GM18520 (cell line): Measurements from ENCODE around the gene CAPZA2.
"Not testable (repeated sequence)": the region's sequence is repeated elsewhere in the genome, so short reads cannot be mapped to it uniquely, and the experiment has no call there.

Source experiments
- ATAC-seq: cut with Tn5 transposase; IDR thresholded peaks from one replicate; pipeline ENCODE4 v1.9.1; 2021; ENCODE audit not compliant: unreplicated experiment

CAPZA2 gene

DNA sequence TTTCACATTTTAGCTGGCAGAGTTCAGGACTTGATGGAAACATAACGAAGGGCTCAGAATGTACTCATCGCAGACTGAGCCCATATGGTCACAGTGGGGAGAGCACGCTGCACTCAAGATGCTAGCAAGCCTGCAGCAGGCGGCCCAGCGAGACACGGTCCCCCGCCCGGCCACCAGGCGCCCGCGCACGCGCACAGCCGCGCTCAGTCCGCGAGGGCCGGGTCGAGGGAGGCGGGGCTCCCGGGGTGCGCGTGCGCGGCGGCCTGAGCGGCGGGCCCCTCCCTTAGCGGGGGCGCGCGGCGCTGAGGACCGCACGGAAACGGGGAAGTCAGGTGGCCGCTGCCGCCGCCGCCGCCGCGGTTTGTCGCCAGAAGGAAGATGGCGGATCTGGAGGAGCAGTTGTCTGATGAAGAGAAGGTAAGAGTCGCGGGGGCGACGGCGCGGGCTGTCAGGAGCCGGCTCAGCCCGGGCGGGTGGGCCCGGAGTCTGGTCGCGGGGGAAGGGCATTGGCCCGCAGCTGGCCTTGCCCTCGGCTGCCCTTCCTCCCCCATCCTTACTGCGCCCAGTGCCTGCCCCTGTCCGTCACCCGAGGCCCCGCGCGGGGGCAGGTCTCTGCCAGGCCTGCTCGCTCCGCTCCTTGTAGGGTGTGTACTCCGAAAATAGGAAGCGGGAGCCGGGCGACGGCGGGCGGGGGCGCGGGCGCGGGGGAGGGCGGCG, at the start of gene CAPZA2:
CAPZA2 (plus strand) TSS at position 354 of the 717 bp plus-strand sequence; CDS start at position 379, 25 bp downstream.
- ATAC-seq: peak; percentile 86

DNA sequence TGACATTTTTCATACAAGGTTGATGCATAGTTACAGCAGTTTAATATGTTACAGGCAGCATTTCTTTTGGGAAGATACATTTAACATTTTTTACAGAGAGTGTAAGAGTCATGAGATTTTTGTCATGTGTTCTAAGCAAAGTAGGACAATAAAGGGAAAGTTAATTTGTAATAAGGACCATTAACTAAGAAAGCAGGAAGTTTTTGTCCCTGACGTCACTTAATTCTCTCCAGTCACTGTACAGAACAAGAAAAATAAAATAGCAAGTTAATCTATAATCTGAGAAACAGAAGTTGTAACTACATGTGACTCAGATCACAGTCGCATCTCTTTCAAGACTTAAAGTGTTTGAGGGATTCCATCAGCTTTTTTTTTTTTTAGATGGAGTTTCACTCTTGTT, 49.5 kb upstream of the CAPZA2 start:
- no peak for ATAC-seq

DNA sequence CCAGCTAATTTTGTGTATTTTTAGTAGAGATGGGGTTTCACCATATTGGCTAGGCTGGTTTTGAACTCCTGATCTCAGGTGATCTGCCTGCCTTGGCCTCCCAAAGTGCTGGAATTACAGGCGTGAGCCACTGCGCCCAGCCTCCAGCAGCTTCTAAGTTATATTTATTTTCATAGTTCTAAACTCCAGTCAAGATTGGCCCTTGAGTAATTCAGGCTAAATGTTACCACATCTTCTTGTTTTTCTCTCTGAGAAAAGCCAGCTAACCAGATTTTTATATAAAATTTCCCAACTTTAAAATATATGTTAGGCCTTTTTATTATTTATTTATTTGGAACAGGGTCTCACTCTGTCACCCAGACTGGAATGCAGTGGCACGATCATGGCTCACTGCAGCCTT, 49.0 kb upstream of the CAPZA2 start:
- ATAC-seq: not testable (repeated sequence)

DNA sequence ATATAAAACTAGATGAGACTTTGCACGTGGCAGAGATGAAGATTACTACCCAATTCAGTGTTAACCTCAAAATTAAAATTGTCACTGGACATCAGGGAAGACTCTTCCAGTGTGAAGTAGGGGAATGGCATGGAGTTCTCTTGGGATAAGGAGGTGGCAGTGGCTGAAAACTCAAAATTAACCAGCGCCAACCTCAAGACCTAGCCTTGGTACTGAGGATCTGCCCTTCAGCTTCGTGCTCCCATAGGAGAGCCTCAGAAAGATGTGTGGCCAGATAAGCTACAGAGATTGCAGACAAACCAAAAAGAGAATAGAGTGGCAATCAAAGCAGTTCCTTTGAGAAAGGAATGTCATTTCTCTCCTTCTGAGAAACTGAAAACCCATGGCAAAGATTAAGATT, 47.3 kb upstream of the CAPZA2 start:
- no peak for ATAC-seq

DNA sequence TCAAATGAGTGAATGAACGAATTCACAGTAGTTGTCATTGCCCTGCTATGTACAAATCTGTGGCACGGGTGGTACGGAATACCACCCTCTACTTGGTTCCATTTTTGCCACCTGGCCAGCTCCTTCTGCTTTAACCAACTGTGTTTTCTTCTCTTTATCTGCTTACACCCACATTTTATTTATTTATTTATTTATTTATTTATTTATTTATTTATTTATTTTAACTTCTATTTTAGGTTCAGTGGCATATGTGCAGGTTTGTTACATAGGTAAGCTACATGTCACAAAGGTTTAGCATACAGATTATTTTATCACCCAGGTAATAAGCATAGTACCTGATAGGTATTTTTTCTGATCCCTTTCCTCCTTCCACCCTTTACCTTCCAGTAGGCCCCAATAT, 42.2 kb upstream of the CAPZA2 start:
- ATAC-seq: no peak

DNA sequence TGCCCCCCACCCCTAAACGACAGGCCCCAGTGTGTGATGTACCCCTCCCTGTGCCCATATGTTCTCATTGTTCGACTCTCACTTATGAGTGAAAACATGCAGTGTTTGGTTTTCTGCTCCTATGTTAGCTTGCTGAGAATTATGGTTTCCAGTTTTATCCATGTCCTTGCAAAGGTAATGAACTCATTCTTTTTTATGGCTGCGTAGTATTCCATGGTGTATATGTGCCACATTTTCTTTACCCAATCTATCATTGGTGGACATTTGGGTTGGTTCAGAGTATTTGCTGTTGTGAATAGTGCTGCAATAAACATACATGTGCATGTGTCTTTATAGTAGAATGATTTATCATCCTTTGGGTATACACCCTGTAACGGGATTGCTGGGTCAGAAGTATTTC, 40.7 kb upstream of the CAPZA2 start:
- ATAC-seq: not testable (repeated sequence)

DNA sequence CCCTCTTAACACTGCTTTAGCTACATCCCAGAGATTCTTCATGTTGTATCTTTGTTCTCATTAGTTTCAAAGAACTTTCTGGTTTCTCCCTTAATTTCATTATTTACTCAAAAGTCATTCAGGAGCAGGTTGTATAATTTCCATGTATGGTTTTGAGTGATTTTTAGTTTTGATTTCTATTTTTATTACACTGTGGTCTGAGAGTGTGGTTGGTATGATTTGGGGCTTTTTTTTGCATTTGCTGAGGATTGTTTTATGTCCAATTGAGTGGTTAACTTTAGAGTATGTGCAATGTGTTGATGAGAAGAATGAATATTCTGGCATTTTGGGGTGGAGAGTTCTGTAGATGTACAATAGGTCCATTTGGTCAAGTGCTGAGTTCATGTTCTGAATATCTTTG, 37.9 kb upstream of the CAPZA2 start:
- ATAC-seq: peak; percentile 61

DNA sequence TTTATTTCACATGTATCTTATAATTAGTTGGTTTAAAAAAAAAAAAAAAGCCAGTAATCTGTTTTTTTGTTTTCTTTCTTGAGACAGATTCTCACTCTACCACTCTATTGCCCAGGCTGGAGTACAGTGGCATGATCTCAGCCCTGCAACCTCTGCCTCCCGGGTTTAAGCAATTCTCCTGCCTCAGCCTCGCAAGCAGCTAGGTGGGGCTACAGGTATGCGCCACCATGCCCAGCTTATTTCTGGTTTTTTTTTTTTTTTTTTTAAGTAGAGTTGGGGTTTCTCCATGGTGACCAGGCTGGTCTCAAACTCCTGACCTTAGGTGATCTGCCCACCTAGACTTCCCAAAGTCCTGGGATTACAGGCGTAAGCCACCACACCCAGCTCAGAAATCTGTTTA, 34.1 kb upstream of the CAPZA2 start:
- no peak for ATAC-seq

DNA sequence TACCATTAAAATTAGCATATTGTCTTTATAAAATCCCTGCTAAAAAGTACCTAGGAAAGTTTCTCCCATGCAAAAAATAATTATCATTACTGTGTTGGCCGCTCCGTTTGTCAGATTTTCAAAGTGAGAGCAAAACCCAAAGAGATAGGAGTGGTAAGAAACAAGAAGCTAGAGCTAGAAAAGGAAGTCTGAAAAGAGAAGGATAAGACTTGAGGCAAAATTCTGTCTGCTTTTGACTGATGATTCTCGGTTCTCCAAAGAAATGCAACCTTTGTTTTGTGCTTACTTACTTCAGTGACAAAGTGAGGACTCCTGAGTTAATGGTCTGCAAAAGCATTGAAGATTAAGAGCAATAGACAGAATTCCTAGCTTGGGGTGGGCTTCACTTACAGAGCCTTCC, 33.3 kb upstream of the CAPZA2 start:
- ATAC-seq: no peak

DNA sequence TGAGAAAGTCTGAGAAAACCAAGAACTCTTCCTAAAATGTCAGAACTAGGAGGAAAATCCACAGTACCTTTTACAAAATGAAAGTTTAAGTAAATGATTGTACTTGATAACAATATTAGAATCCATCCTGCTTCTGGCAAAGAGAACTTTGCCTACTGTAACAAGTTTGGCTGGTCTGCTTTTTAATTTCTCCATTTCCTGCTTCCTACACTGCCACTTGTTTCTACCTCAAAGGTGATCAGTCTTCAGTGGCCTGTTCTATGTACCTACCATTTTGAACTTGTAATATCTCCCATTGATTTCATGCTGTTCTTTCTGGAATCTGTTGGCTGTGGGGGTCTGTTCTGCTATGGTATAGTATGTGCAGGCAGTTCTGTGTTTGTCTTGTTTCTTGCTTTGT, 32.9 kb upstream of the CAPZA2 start:
- no peak for ATAC-seq

DNA sequence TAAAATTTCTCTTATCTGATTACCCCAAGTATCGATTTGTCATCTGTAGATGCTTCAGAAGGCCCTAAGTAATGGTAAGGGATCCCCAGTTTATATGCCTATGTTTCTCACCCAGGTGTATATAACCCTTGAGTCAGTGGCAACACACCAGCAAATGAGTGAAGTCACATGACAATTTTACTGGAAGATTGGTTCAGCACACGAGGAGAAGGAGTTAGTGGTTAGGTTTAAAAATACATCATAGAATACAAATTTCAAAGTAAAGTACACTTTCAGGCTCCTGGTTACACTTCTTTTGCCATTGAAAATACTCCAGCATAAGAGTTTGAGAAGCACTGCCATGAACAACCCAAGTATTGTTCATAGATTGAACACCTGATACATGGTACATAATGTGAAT, 29.7 kb upstream of the CAPZA2 start:
- ATAC-seq: no peak

DNA sequence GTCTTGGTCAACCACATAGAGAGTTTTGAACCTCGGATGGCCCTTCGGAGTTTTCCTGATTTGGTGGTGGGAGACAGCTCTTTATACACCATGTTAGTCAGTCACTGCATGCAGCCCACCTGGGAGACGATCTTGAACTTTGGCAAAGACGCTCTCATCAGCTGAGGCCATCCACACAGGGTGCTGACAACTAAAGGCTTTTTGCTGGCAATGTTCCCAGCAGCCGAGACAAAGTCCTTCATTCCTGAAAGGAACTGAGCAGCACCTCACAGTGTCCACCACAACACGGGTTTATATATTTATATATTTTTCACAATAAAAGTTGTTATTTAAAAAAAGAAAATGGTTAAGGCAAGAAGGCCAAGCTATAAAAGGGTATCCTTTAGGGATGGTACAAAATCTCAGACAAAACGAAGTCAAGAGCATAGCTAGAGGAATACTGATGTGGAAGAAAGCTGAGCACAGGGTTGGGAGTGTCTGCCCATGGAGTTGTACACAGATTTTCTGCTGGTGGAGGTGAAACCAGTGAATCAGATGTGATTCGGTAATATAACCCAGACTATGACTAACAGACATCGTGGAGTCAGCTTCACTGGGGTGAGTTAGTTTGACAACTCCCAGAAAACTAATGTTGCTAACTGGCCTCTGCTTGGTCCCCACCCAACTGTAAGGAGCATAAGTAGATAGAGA, 27.4 kb upstream of the CAPZA2 start:
- no peak for ATAC-seq

DNA sequence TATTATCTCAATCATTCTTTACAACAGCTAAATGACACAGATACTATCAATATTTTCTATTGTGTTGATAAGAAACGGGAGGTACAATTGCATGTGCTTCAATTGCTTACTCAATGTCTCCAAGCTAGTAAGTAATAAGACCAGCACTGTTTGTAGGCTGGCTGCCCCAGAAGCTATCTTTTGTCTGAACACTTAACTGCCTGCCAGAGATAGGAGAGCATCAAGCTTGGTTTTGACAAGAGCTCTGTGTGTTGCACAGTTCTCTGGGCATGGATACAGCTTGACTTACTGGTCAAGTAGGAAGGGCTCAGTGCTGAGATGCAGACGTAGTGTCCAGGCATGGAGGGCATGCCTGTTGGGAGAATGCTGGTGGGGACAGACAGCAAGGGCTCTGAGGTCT, 26.3 kb upstream of the CAPZA2 start:
- ATAC-seq: no peak

DNA sequence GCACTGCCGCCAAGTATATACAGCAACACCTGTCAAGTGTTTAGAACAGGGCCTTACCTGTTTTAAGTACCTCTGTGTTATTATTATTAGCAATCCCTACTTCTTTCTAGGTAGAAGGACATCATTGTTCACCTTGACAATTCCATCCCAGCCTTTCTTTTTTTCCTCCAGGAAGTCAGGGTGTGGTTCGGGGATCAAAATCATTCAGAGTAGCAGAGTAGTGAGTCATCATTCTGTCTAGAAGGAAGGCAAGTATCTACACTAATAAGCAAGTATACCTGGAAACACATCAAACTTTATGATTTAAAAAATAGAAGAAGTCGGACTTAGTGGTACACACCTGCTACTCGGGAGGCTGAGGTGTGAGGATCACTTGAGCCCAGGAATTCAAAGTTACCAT, 25.5 kb upstream of the CAPZA2 start:
- ATAC-seq: no peak

DNA sequence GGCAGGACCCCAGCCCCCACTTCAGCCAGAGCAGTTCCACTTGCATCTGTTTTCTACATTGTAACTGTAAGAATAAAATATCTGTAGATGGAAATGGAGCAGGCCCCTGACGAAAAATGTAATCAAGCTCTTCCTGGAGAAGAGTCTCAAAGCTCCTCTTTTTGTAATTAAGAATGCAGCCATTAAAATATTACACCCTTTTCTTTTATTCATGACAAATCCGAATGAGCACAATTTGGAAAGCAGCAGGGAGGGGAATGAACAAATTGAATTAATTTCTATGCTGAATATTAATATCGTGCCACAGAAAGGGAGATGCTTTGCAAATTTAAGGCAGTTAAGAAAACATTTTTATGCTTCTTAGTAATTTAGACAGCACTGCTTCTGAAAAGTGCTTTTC, 24.8 kb upstream of the CAPZA2 start:
- ATAC-seq: no peak

DNA sequence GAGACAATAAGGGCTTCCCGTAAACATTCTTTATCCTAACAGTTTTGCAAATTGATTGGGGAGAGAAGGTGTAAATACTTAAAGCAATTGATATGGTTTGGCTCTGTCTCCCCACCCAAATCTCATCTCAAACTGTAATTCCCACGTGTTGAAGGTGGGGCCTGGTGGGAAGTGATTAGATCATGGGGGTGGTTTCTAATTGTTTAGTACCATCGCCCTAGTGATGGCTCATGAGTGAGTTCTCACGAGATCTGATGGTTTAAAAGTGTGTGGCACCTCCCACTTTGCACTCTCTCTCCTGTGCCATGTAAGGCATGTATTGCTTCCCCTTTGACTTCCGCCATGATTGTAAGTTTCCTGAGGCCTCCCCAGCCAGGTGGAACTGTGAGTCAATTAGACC, 22.1 kb upstream of the CAPZA2 start:
- ATAC-seq: no peak

DNA sequence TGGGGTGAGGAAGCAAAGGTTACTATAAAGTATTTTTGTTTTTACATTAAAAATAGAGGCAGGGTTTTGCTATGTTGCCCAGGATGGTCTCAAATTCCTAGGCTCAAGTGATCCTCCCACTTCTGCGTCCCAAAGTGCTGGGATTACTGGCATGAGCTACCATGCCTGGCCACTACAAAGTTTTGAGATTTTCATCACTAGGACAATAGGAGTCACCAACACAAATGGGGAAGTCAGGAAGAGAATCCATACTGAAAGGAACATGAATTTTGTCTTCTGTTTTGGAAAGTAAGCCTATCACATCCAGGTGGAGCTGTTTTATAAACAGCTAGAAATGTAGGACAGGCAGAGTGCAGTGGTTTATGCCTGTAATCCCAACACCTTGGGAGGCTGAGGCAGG, 20.0 kb upstream of the CAPZA2 start:
- ATAC-seq: no peak

DNA sequence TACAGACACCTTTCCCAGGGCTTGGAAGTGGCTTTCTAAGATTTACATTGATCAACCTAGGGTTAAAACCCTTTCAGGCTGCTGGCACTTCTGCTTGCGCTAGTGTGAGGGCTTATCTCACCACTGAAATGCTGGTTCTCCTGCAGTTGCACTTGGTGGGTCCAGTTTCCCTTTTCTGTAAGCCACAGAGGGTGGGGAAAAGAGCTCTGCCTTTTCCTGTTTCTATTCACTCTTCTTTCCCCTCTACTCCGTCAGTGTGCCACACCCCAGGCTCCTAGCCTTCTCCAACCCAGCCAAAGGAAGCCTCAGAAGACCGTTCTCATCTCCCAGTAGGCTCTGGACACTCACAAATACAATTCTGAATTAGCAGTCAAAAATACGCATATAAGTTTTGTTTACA, 19.0 kb upstream of the CAPZA2 start:
- no peak for ATAC-seq

DNA sequence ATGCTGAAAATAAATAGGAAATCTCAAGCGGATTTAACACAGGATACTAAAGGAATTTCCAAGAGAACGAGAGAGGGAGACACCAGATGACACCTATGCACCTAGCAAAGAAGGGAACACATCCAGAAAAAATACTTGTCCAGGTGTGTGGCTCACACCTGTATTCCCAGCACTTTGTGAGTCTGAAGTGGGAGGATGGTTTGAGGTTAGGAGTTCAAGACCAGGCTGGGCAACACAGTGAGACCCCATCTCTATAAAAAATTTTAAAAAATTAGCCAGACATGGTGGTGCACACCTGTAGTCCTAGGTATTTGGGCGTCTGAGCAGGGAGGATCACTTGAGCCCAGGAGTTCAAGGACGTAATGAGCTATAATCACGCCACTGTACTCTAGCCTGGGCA, 11.2 kb upstream of the CAPZA2 start:
- no peak for ATAC-seq

DNA sequence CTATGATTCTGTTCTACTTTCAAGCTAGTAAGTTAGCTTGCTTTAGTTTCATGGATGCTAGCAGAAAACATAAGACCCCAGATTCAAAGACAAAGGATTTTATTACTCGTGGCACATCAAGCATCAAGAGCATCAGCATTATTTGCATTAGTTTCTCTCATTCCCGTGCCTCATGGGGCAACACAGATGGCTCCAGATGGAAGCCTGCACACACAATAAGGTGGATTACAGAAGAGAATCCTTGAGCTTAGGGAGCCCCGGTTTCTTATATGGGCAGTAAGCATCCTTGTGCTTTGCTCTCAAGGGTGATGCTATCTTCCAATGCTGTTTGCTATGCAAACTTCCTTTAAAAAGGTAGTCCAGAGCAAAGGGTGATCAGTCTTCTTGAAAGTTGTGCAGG, 10.7 kb upstream of the CAPZA2 start:
- ATAC-seq: no peak

DNA sequence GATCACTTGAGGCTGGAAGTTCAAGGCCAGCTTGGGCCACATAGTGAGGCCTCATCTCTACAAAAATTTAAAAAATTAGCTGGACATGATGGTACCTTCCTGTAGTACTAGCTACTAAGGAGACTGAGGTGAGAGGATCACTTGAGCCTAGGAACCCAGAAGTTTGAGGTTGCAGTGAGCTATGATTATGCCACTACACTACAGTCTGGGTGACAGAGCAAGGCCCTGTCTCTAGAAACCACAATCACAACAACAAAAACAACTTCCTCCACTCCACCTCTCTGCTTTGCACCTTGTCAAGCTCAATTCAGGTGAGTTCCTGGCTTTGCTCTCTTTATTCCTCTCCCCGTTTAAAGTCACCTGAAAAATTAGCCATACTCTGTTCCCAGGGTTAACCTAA, 8.3 kb upstream of the CAPZA2 start:
- no peak for ATAC-seq

DNA sequence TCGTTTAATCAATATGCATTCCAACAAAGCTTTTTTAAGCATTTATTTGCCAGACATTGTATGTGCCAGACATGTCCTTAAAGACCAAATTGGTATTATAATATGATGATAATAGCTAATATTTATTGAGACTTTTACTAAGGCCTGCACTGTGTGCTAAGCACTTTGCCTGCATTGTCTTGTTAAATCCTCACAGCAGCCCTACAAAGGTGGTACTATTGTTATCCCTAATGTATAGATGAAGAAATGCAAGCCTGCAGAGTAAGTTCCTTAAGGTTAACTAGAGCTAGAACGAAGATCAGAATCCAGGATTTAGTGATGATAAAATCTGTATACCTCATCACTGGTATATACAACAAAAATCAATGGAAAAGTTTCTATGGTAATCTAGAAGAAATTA, 5.3 kb upstream of the CAPZA2 start:
- ATAC-seq: no peak

DNA sequence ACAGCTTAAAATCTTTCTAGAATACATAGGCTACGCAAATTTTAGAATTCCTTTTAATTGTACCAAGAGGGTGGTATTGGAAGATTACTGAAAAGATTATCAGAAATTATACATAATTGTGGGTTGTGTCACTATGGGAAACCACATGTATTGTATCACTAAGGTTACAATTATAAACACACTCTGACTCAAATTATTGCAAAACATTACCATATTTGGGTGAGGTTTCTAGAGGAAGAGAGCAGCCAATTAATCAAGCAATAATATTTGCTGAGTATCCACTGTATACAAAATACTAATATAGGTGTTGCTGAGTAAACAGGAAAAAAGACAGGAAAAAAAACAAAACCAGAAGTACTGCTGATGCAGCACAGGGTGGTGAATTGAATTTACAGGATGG, 3.1 kb upstream of the CAPZA2 start:
- no peak for ATAC-seq
